Epithelial cell of proximal tubule (primary cell): ENCODE measurements around the gene BAZ2B. TPM values are rescaled to one million over a fixed set of nuclear protein-coding genes. Genes with fewer than 3 reads are reported as not detected.

Experiments used
- DNase-seq: peaks from one replicate; pipeline ENCODE4 v3.0.0-alpha.2; 2011; ENCODE audit warnings: low read depth
- H3K4me3 ChIP-seq: 2 replicates; pipeline ENCODE4 v1.5.1; 2011; ENCODE audit warnings: low read depth, mild to moderate bottlenecking, low read length
- total RNA-seq: library from RNA; depleted of rRNA; stranded (reverse); fragments of >200 nt; gene quantifications from 2 replicates; pipeline ENCODE4 v1.2.3, GENCODE V29; 2015
- TF ChIP-seq, protein P1 (sequence below): conservative IDR thresholded peaks from 2 replicates; pipeline ENCODE4 v1.5.1; 2012; ENCODE audit warnings: low read depth, mild to moderate bottlenecking, low read length

Gene BAZ2B
- total RNA-seq, 1 donor from 2014 or later, result 34.1 TPM

DNA sequence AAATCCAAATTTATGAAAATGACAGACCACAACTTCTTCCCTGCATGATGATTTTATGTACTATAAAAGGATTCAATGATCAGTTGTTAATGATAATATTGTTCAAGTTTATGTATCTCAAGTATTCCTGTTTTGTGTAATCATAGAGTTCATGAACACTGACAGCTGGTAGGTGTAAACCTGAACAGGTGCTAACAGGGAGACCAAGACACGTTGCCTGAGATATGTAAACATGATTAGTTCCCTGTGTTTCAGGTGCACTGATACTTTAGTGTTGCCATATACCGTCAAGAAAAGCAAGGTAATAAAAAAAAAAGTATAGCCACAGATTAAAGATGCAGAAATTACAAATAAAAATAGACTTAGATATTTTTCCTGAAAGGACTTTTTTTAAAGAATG is 131.8 kb downstream of the BAZ2B start:
- TF ChIP-seq, protein P1, sequence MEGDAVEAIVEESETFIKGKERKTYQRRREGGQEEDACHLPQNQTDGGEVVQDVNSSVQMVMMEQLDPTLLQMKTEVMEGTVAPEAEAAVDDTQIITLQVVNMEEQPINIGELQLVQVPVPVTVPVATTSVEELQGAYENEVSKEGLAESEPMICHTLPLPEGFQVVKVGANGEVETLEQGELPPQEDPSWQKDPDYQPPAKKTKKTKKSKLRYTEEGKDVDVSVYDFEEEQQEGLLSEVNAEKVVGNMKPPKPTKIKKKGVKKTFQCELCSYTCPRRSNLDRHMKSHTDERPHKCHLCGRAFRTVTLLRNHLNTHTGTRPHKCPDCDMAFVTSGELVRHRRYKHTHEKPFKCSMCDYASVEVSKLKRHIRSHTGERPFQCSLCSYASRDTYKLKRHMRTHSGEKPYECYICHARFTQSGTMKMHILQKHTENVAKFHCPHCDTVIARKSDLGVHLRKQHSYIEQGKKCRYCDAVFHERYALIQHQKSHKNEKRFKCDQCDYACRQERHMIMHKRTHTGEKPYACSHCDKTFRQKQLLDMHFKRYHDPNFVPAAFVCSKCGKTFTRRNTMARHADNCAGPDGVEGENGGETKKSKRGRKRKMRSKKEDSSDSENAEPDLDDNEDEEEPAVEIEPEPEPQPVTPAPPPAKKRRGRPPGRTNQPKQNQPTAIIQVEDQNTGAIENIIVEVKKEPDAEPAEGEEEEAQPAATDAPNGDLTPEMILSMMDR, result no peak
- no peak for DNase-seq
- H3K4me3 ChIP-seq, result no peak overlapping the region

- DNase-seq, result no peak
- H3K4me3 ChIP-seq, result no peak overlapping the region
- TF ChIP-seq, protein P1, result no peak
Observed at GRCh38 chr2:159476329-159476728, 140.0 kb downstream of the BAZ2B start.

GRCh38 chr2:159475793-159476192 is 140.6 kb downstream of the BAZ2B start:
- no peak for DNase-seq
- H3K4me3 ChIP-seq, result no peak overlapping the region
- TF ChIP-seq, protein P1, result no peak

- H3K4me3 ChIP-seq, result no peak overlapping the region
- TF ChIP-seq, protein P1, result no peak
- no peak for DNase-seq
Observed at GRCh38 chr2:159471340-159471739, 145.0 kb downstream of the BAZ2B start.

GRCh38 chr2:159468257-159468656 is 148.1 kb downstream of the BAZ2B start:
- H3K4me3 ChIP-seq, result no peak overlapping the region
- TF ChIP-seq, protein P1, result no peak
- no peak for DNase-seq

DNA sequence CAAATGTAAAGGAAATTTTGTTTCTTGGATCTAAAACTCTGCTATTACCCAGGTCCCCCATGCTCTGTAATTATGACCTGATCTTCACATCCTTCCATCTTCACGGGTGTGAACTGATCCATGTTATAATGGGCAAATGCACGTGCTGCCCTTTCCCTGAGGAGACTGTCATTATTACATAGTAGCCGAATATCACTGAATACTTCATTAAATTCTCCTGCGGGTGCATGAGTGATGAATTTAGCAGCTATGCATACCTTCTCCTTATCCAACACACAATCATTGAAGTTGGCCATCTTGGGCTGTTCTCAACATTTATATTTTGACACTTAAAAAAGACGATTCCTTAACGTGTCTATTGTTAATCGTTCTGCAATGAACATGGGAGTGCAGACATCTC is 153.4 kb downstream of the BAZ2B start:
- H3K4me3 ChIP-seq, result no peak overlapping the region
- no peak for DNase-seq
- TF ChIP-seq, protein P1, result no peak

DNA sequence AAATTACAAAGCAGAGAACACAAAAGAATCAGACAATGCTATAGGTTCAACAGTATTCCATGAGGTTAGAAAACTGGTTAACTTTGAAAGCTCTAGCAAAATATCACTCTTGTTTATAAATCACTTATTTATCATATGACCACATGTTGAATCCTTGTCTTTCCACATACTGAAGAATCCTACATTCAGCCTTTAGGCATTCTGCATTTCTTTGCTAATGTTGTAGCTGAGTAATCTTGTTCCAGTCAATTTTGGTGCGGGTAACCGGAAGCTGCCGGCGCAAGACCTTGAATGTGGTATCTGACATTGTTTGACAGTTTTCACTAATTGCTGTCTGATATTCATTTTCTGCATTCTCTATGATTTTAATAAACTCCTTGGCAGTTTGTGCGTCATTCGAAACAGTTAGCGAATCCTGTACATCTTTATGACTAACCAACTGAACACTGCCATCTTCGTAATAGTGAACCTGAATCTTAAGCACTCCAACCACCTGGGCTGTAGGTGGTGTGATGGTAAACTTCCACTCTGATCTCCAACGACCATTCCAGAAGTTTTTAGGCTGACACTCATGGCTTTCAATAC is 154.1 kb downstream of the BAZ2B start:
- no peak for DNase-seq

More for the DNA sequence above, 154.1 kb downstream of the BAZ2B start:
- no peak overlapping the region for H3K4me3 ChIP-seq
- TF ChIP-seq, protein P1, result no peak
